Stimulated activated CD4-positive, alpha-beta T cell treated with anti-CD3 and anti-CD28 coated beads, Interleukin-4, amount 100 ng/mL, for 4 hours (primary cell): ENCODE measurements around the gene PBX3.
A peak's percentile ranks its signal among the peaks of the same experiment; 100 is the strongest.

Experiments used
- DNase-seq, 2 experiments: peaks; one replicate each; pipeline ENCODE4 v3.0.0-alpha.2; 2020

PBX3 gene

DNA sequence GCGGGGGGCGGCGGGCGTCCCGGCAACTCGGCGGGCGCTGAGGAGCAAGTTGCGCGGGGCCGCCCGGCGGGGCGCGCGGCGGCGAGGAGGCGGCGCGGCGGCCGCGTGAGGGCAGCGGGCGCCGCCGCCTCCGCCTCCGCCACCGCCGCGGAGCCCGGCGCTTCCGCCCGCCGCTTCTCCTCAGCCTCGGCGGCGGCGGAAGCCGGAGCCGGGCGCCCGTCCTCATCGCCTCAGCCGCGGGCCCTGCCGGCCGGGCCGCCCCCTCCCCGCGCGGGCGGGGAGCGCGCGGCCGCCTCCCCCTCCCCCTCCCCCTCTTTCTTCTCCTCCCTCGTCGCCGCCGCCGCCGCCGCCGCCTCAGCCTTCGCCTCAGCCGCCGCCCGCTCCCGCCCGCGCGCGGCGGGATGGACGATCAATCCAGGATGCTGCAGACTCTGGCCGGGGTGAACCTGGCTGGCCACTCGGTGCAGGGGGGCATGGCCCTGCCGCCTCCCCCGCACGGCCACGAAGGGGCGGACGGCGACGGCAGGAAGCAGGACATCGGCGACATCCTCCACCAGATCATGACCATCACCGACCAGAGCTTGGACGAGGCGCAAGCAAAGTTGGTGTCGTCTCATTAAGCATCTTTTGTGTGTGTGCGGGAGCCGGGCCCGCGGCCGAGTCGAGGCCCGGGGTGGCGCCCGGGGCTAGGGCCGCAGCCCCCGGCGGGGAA lies at the start of gene PBX3:
PBX3 (plus strand) TSS at position 321 of the 712 bp plus-strand sequence.
- DNase-seq: peak; percentile 40 to 51

DNA sequence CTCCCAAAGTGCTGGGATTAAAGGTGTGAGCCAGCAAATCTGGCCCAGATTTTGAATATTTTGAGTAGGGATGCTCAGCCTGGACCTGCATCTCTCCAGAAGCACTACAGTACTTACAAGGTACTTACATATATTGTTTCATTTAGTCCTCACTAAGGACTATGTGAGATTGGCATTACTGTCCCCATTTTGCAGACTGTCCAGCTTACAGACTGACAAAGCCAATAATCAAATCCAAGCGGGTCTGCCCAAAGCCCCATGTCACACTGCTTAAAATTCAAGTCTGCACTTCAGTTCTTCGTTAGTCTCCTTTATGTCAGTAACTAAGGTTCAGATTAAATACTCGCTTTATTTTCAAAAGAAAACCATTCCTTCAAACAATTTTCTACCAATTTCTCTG lies 47.3 kb upstream of the PBX3 start:
- DNase-seq: no peak

DNA sequence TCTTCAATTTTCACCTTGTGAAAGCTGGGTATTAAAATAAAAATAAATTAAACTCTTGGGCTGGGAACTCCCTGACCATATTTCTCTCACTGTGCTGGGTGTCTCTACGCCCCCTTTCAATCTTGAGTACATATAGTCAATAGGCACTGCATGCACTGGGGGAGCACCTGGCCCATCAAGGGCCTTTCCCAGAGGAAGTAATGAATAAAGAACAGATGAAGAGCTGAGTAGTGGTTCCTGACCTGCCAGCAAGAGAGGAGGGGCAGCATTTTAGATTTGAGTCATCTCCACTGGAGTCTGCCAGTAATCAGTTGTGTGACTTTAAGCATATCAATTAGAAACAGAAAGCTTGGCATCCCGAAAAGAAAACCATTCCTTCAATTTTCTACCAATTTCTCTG lies 46.4 kb upstream of the PBX3 start:
- peak in 1 of 2 experiments; percentile 10 for DNase-seq

DNA sequence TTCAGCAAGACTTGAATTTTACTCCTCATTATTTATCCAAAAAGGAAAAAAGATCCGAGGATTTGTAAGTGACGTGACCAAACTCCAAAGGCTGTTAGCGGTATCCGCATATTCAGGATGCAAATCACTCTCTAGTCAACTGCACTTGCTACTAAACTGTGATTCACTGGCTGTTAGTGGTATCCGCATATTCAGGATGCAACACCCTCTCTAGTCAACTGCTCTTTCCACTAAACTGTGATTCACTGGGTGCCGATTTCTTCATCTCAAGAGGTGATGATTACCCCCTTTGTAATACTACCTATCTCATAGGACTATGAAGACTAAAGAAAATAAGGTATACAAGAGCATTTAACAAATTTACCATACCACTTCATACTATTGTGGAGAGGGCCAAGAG lies 45.8 kb upstream of the PBX3 start:
- no peak for DNase-seq

DNA sequence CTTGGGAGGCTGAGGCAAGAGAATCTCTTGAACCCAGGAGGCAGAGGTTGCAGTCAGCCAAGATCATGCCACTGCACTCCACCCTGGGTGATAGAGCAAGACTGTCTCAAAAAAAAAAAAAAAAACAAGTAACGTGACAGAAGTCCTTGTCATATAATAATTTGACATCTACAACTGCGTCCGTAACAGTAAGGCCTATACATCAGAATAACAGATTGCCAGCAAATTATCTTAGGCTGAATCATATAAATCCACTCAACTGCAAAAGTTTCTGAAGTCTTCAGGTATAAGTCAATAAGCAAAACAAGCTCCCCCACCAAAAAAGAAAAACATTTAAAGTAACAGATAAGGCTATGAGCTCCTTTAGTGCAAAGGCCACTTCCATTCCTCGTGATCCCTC lies 43.5 kb upstream of the PBX3 start:
- DNase-seq: no peak

DNA sequence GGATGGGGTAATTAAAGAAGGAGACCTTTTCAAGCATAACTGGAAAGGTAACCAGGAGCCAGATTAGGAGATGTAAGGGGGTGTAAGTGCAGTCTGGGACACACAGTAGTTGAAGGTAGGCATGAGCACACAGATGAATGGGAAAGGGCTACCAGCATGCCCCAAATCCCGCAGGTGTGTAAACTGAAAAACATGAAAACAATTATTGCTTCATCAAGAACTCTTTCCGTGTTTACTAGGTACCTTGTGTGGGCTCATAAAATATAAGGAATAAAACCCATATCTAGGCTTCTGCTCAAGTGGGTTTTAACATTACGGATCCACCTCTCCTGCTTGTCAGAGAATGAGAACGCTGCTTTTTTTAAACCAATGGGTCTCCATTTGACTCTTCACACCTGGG lies 41.3 kb upstream of the PBX3 start:
- DNase-seq: no peak

DNA sequence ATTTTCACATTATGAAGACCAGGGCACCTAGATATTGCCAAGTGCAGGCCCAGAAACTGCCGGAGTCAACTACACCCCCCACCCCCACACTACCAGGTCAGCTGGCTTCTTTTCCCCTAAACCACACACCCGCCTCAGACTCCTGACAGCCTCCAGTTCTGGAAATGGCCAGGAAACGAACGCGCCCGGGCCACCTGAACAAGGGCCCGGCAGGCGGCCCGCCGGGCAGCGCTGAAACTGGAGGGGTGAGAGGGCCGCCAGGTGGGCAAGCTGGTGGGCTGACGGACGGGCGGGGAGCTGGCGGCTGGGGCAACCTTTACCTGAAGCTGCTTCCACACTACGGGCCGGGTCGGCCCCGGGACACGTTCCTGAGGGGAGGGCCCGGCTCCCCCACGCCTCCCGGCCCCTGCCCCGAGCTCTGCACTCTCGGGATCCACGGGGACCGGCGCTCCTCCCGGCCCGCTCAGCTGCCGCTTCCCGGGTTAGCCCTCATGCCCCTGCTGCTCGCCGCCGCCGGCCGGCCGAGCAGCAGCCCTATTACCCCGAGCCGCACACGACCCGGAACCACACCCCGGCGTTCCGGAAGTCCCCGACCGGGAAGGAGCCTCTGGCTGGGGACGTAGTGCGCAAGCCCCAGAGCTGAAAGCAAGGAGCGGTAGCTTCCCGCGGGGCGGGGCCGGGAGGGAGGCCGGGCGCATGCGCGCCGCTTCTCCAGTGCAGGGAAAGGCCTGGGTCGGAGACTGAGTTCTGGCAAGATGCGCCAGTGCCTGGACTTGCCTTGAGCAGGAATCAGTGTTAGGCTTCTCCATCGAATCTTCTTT lies 40.3 kb upstream of the PBX3 start, which contains the start of gene MAPKAP1:
MAPKAP1 (minus strand) TSS at position 558 of the 821 bp plus-strand sequence. CDS start 34,634 bp downstream, outside the sequence.
- DNase-seq: peak; percentile 94 to 95

DNA sequence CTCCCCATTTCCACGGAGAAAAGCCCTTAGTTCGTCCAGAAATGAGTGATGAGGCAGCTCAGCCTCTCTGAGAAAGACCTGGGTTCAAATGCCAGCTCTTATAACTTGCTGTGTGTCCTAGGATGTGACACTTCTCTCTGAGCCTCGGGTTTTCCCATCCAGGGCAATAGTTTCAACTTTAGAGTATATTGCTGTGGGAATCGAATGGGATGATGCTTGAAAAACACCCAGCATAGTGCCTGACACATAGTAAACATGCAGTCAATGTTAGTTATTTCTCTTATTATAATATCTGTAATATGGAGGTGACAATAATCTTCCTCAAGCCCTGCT lies 39.7 kb upstream of the PBX3 start:
- no peak for DNase-seq

DNA sequence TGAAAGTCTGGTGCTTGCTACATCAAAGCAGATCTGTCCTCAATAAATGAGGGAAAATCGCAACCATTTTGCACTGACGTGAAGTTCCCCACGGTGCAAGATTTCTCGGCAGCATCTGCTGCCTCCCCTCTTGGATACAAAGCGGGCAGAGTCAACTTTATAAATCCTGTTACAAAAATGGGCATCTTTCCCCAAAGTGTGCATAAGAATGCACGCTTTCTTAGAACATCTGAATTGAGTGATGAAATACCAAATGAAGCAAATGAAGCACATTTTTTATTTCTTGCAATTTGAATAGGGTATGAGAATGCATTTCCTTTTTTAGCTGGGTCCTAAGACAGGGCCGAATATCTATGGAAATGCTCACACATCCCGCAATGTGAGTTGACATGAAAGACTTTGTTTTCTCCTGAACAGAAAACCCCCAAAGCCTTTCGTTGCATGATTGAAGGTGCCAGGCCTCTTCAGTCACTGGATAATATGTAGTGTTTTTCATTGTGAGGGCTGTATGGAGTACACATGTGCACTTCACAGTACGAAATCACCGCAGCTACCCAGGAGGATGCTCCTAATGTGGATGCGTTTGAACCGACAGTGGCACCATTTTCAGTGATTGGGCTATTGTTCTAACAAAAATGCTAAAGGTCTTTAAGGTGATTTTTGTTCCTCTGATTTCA lies 20.6 kb upstream of the PBX3 start:
- no peak for DNase-seq

DNA sequence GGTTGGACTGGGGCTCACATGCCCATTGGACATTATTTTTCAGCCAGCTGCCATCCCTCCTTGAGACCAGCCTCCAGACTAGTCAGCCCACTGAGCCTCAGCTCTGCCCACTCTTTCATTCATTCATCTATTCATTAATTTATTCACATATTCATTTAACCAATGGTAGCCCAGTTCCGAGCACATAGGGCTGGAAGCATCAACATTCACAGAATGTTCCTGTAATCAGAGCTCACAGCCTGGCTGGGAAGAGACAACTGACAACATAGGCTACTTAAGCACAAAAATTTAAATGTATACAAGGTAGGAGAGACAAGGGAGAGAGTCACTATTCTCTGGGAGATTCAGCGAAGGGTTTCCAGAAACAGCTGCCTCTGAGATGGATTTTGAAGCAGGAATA lies 17.0 kb upstream of the PBX3 start:
- DNase-seq: no peak

DNA sequence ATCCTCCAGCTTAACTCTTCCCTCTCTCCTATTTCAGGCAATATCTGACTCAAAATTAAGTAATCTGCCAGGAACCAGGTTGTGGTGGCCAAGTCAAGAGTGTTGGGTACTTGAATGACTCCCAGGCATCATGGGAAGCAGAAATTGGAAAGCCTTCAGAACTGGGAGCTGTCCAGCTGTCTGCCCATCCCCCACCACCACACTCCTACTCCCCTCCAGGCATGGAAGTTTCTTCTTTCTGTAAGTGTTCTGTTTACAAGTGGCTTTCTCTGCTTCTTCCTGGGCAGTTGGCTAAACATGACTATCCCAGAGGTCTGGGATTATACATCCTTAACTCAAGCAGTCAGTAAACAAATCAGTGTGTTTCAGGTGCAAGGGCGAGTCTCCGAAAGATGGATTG lies 14.6 kb upstream of the PBX3 start:
- no peak for DNase-seq

DNA sequence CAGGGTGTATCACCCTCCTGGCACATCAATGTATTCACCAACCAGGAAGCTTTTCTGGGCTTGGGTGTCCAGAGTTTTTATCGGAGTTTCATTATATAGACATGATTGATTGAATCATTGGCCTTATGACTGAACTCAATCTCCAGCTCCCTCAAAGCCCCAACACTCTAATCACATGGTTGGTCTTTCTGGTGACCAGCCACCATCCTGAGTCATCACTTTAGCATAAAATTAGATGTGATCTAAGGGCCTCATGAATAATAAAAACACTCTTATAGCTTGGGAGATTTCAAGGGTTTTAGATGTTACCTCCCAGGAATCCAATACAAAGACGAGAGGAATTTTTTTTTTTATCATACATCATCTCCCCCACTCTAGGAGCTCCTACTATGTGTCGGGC lies 7.7 kb upstream of the PBX3 start:
- no peak for DNase-seq

DNA sequence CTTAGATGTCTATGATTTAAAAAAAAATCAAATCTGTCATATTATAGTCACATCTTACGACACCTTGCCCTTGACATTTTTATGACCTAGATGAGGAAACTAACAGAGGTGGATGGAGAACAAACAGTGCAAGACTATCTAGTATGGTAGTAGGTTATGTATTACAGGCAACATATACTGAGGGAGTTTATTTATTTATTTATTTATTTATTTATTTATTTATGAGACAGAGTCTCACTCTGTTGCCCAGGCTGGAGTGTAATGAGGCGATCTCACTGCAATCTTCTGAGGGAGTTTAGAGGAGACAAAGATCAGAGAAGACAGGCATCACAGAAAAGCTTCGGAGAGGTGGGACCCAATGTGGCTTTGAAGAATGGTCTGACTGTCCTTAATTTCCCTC lies 4.5 kb upstream of the PBX3 start:
- no peak for DNase-seq

DNA sequence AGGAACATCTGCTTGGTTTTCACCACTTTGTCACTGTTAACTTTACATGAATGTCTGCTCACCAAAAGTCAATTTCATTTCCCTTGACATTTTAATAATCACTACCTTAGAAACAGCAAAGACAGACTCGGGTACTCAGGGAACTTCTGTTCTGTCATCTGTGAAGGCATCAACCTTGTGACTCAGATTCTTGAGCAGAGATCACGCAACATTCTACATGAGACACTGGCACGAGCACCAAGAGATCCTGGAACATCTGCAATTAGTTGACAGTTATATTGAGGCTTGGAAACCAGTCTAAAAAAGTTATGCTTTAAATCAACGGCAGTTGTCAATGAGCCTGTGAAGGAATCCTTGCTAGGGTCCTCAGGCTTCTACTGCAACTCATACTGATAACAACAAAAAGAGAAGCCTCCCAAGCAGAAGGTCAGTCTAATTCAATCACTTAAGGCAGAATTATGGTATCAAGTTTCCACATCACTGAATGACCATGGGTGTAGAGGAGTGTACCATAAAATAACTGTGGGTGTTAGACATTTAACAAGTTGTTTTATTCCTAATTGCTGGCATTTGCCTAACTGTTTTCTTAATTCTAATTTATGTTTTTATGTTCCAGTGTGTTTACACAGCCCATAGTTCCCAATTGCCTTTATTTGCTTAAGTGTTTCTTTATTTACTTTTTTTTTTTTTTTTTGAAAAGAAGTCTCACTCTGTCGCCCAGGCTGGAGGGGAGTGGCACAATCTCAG lies 3.3 kb upstream of the PBX3 start:
- DNase-seq: no peak

DNA sequence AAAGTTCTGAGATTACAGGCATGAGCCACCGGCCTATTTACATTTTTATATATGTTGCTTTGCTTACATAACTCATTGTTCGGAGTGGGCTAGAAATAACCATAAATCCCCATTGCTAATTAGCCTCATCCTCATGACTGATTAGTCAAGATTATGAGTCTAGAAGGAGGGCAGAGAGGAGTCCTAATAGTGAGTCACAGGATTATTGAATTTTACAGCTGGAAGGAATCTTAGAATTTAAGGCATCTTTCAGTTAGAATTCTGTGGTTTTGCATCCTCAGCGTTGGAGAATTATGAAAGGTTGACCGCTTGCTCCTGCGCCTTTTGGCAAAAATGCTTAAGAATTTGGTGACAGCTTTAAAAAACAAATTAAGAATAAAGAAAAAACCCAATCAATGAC lies 2.6 kb upstream of the PBX3 start:
- no peak for DNase-seq

DNA sequence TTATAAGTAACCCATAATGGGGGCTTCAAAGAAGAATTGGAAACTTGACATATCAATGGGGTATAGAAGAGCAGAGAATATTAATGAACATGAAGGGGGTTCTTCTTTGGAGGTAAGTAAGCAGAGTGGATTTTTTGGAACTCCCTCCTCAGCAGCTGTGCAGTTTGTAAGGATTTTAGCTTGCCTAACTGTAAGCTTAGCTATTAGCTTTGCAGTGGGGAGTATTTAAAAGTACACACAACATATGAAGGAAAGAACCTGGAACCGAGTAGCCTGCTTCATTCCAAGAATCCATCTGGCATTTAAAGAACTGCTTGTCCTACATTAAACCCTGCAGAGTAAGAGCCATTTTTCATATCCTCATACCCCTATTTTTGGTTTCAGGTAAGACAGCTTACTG lies 2.2 kb upstream of the PBX3 start:
- DNase-seq: no peak

DNA sequence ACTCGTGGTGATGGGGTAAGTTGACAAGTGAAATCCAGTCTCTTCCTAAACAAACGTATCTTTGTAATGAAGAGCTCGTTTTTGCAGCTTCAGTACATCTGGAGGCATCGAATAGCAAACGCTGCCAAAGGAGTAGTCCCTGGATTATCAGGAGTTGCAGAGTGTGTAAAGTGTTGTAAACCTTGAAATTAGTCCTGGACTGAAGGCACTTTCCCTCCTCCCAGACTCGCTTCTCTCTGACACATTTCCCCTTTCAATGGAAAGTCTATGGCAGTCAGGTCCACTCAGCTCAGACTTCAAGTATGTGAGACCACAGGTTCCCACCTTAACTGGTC lies 1.5 kb upstream of the PBX3 start:
- no peak for DNase-seq

DNA sequence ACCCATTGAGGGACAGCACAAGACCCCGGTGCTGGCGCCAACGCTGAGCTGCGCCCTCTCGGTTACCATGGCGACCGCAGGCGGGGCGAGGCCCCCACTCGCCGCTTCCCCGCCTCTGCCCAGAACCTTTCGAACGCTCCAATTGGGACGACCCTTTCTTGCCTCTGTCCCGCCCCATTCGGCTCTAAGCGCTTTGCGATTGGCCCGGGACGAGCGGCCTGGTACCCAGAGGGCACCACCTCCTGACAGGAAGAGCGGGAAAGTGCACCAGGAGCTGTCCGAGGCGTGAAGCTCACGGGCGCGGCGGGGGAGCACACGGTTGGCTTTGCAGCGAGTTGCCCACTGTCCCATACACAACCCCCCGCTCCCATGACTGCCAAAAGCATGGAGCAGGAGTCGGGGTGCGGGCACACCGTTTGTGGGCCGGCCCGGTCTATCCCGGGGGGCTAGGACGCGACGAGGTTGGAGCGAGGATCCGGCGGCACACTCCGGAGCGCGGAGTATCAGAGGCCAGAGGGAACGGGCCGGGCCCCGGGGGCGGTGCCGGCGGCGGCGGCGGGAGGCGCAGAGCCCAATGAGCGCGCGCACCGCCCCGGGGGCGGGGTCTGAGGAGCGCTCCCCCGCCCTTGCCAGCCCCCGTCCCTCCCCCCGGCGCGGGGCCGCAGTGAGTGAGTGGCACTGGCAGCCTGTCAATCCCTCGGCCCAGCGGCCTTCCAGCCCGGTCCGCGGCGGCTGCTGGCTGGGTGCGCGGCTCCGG lies 978 bp upstream of the PBX3 start:
- DNase-seq: peak; percentile 92 to 95

DNA sequence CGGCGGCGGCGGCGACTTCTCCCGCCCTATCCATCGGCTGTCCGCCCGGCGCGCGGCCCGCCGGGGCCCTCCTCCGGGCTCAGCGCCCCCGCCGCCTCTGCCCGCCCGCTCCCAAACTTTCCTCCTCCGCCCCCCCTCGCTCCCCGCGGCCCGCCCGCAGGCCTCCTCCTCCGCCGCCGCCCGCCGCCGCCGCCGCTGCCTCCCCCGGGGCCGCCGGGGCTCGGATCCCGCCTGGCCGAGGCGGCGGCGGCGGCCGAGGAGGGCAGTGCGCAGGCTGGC lies 460 bp upstream of the PBX3 start:
- DNase-seq: no peak

DNA sequence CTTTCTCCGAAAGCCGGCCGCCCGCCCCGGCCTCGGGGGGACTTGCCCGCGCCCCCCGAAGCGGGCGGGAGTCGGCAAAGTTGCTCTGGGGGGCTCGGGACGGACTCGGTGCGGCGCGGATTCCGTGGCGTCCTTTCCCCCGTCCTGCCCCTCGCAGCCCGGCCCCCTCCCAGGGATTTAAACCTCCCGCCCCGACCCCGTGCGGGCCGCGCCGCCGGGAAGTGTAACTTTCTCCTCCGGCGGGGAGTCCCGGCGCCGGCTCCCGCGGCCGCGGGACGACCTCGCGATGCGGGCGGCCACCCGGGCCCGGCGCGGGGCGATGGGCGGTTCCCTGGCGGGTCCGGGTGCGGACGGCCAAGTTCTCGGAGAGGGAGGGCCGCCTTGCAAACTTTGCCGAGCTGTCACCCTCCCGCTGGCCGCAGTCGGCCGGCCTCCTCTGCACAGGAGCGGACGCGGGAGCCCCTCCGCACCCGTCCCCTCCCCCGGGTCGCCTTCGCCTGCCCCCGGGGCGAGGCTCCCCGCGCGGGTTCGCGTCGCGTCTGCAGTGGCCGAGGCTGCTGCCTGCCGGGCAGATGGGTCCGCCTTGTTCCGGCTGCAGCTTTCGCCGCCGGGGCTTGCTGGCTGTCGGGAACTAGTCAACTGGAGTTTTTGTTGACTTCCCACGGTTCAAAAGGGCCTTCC lies 732 bp downstream of the PBX3 start:
- DNase-seq: peak; percentile 7 to 28

DNA sequence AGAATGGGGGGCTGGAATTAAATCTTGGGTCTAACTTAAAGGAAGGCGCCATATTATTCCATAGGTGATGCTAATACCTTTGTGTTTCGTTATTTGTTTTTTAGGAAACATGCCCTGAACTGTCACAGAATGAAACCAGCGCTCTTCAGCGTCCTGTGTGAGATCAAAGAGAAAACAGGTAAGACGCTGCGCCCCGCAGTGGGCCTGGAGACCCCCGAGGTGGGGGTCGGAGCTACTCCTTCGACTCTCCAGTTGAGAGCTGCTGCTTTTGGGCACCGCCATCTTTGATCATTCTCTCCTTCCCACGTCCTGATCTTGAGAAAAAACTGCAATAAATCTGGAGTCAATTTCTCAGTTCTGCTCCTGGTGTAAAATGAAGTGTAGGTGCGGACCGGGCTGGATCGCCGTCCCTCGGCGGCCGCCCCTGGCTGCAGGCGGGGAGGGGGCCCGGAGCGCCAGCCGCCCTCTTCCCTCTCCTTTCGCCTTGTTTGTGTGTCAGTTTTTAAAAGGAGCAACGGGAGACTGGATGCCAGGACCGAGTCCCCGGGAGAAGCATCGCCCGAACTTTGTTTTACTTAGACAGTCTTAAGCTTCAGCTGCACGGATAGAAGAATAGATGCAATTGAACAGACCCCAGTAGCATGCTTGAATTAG lies 1.4 kb downstream of the PBX3 start:
- DNase-seq: no peak
